Lower leg skin (tissue), 3 donors: Measurements from ENCODE around the gene R3HDML.

ENCODE experiments used
- CTCF ChIP-seq, 3 donors: fragments of 450-650 bp; IDR thresholded peaks; one replicate each; pipeline ENCODE4 v1.5.1; 2016; ENCODE audit warnings: antibody characterized with exemption in 3 of 3, mild to moderate bottlenecking in 3 of 3, moderate library complexity in 2 of 3
- POLR2A ChIP-seq, 2 donors: fragments of 450-650 bp; IDR thresholded peaks; one replicate each; pipeline ENCODE4 v1.6.1; 2016 to 2017; ENCODE audit warnings: antibody characterized with exemption in 2 of 2, mild to moderate bottlenecking in 1 of 2, moderate library complexity in 1 of 2

DNA sequence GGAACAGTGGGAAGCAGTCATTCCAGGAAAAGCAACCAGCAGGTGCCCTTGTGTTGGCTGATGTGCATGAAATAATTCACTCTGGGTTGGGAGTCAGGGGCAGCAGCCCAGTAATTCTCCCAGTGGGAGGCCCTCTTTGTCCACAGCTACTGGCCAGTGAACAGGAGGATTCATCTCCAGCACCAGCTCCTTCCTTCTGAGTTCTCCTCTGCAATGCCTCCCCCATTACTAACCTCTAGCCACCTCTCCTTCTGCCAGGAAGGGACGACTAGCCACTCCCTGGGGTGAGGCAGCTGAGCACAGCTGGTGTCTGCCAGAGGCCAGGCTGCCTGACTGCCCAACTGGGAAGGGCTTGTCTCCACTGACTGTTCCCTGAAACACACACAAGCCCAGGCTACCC, 12.5 kb upstream of the R3HDML start:
- TF ChIP-seq CTCF (IDR thresholded peaks at IDR 0.05) (no peak), POLR2A (IDR thresholded peaks at IDR 0.05) (no peak)
